Measurements from ENCODE around the gene NHSL2. TPM values are rescaled to one million over a fixed set of nuclear protein-coding genes. Genes with fewer than 3 reads are reported as not detected.

The NHSL2 gene
- total RNA-seq, 4 donors from 2014 or later, result 1.5 to 2.7 (median 2.1) TPM

DNA sequence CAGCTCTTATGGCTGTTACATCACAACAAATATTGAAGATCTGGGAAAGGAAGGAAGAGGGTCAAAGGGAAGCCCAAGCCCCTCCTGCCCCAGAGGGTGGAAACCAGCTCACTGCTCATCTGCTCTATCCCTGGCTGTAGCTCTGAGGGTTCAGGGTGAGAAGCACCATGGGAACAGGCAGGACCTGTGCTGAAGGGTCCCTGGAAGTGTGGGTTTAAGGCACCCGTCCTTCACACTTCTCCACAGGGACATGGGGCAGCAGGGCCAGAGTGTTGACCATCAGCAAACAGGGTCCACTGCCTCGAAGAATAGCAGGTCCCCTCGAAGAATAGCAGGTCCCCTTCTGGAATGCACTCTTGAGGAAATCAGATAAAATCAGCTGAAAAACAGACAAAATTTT lies 216.7 kb downstream of the NHSL2 start:
- Histone ChIP-seq H3K4me1 (peaks cover 3 to 4% of the 10 kb centered on the region in 2 donors), H3K27me3 (peaks cover 0 to 17% (median 11%) of the 10 kb centered on the region in 3 donors), H3K4me3 (no peak overlapping the region), H3K36me3 (no peaks in the 10 kb centered on the region), H3K9me3 (no peaks in the 10 kb centered on the region), H3K27ac (no peak overlapping the region)
- no peak for DNase-seq
- intact Hi-C loops (cut with DNase I; ENCODE audit: low total_unique reads), result loop anchor here (2.0 to 5.0 kb wide), 2 partner anchors 55 to 217 kb away; partner anchors contain the start of genes NHSL2 and PIN4
- in situ Hi-C loops (cut with MboI; ENCODE audit: low sequenced_read_pairs in 4 of 4), result loop anchor here in 3 of 4 donors (5.0 to 10.0 kb wide), 3 partner anchors 110 to 123 kb away; no protein-coding TSS in a partner anchor
- TF ChIP-seq CTCF (IDR thresholded peaks at IDR 0.05 in 4 of 5, conservative IDR thresholded peaks at IDR 0.05 in 1 of 5) (no peak), POLR2A (IDR thresholded peaks at IDR 0.05) (no peak)
- ATAC-seq, result no peak

GRCh38 chrX:72128183-72128834 lies 217.7 kb downstream of the NHSL2 start:
- no peaks in the 10 kb centered on the region for H3K36me3 ChIP-seq
- in situ Hi-C loops (cut with MboI; ENCODE audit: low sequenced_read_pairs in 4 of 4), result loop anchor here in 3 of 4 donors (5.0 to 10.0 kb wide), 3 partner anchors 111 to 124 kb away; no protein-coding TSS in a partner anchor
- no peak for TF ChIP-seq CTCF (IDR thresholded peaks at IDR 0.05 in 4 of 5, conservative IDR thresholded peaks at IDR 0.05 in 1 of 5)
- H3K27me3 ChIP-seq, result peaks cover 0 to 23% (median 15%) of the 10 kb centered on the region in 3 donors
- ATAC-seq (no peak), DNase-seq (no peak)
- no peaks in the 10 kb centered on the region for H3K9me3 ChIP-seq
- peaks cover 3 to 4% of the 10 kb centered on the region in 2 donors for H3K4me1 ChIP-seq
- intact Hi-C loops (cut with DNase I; ENCODE audit: low total_unique reads), result loop anchor here (5.0 kb wide), 1 partner anchor 54 kb away; the partner anchor contains the start of gene PIN4
- no peak overlapping the region for H3K27ac ChIP-seq
- no peak overlapping the region for H3K4me3 ChIP-seq

DNA sequence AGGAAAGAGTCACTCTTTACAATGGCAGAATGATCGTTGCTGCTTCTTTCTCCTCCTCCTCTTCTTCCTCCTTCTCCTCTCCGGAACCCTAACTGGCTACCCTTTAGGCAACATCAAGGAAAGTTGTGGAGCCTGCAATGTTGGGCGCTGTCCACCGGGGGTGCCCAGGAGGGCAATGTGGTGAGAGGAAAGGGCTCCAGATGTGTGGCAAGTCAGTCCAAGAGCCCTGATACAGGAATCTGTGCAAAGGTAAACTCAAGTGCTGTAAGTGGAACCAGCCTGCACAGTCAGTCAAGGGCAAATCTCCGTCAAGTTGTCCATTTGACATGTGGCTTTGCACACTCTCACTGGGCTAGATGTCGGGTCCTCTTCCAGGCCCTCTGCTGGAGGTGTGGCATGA lies 218.2 kb downstream of the NHSL2 start:
- no peaks in the 10 kb centered on the region for H3K9me3 ChIP-seq
- no peak overlapping the region for H3K4me3 ChIP-seq
- peaks cover 3 to 4% of the 10 kb centered on the region in 2 donors for H3K4me1 ChIP-seq
- DNase-seq (no peak), ATAC-seq (no peak)
- peaks cover 0 to 29% (median 17%) of the 10 kb centered on the region in 3 donors for H3K27me3 ChIP-seq
- no peaks in the 10 kb centered on the region for H3K36me3 ChIP-seq
- TF ChIP-seq CTCF (IDR thresholded peaks at IDR 0.05 in 4 of 5, conservative IDR thresholded peaks at IDR 0.05 in 1 of 5) (peak in 1 of 5 experiments; percentile 6), POLR2A (IDR thresholded peaks at IDR 0.05) (no peak)
- no peak overlapping the region for H3K27ac ChIP-seq
- in situ Hi-C loops (cut with MboI; ENCODE audit: low sequenced_read_pairs in 4 of 4) (loop anchor here in 3 of 4 donors (5.0 to 10.0 kb wide), 3 partner anchors 112 to 124 kb away; no protein-coding TSS in a partner anchor), intact Hi-C loops (cut with DNase I; ENCODE audit: low total_unique reads) (loop anchor here (5.0 kb wide), 1 partner anchor 53 kb away; the partner anchor contains the start of gene PIN4)

- intact Hi-C loops (cut with DNase I; ENCODE audit: low total_unique reads) (loop anchor here (5.0 kb wide), 1 partner anchor 53 kb away; the partner anchor contains the start of gene PIN4), in situ Hi-C loops (cut with MboI; ENCODE audit: low sequenced_read_pairs in 4 of 4) (loop anchor here in 3 of 4 donors (5.0 to 10.0 kb wide), 3 partner anchors 112 to 125 kb away; no protein-coding TSS in a partner anchor)
- no peaks in the 10 kb centered on the region for H3K36me3 ChIP-seq
- H3K27me3 ChIP-seq, result peaks cover 0 to 35% (median 22%) of the 10 kb centered on the region in 3 donors
- no peak for TF ChIP-seq CTCF (IDR thresholded peaks at IDR 0.05 in 4 of 5, conservative IDR thresholded peaks at IDR 0.05 in 1 of 5)
- TF ChIP-seq POLR2A (IDR thresholded peaks at IDR 0.05), result no peak
- no peak overlapping the region for H3K4me3 ChIP-seq
- no peaks in the 10 kb centered on the region for H3K9me3 ChIP-seq
- peaks cover 0 to 4% of the 10 kb centered on the region in 2 donors for H3K4me1 ChIP-seq
- H3K27ac ChIP-seq, result no peak overlapping the region
- DNase-seq (no peak), ATAC-seq (no peak)
These were observed 219.0 kb downstream of the NHSL2 start for GRCh38 chrX:72129661-72130060.
